Measurements from ENCODE around the gene UTS2.

UTS2 gene
- total RNA-seq = 0 to 17.3 (median 5.9) reads per million in 18 experiments

GRCh38 chr1:7852804-7853683, at the start of gene UTS2:
Gene UTS2 (minus strand): TSS chr1:7853065. CDS start chr1:7853003, 62 bp downstream.
- no peak for DNase-seq

- peak in 1 of 2 donors; percentile 10 for DNase-seq
Measured at GRCh38 chr1:7899741-7900140, 46.9 kb upstream of the UTS2 start.

- DNase-seq = no peak
Measured at GRCh38 chr1:7898962-7899361, 46.1 kb upstream of the UTS2 start.

- no peak for DNase-seq
Measured at GRCh38 chr1:7896994-7897393, 44.1 kb upstream of the UTS2 start.

- no peak for DNase-seq
Measured at GRCh38 chr1:7893529-7894180, 40.8 kb upstream of the UTS2 start.

- no peak for DNase-seq
Measured at GRCh38 chr1:7891804-7892203, 38.9 kb upstream of the UTS2 start.

- no peak for DNase-seq
Measured at GRCh38 chr1:7890853-7891252, 38.0 kb upstream of the UTS2 start.

GRCh38 chr1:7888248-7889081, 35.6 kb upstream of the UTS2 start:
- no peak for DNase-seq

- DNase-seq = peak; percentile 23 to 27
Measured at GRCh38 chr1:7886405-7886745, 33.5 kb upstream of the UTS2 start.

GRCh38 chr1:7885513-7886404, 32.9 kb upstream of the UTS2 start:
- no peak for DNase-seq

GRCh38 chr1:7884757-7885156, 31.9 kb upstream of the UTS2 start:
- DNase-seq = no peak

GRCh38 chr1:7879228-7879627, 26.4 kb upstream of the UTS2 start:
- no peak for DNase-seq

- no peak for DNase-seq
Measured at GRCh38 chr1:7878027-7878426, 25.2 kb upstream of the UTS2 start.

GRCh38 chr1:7873801-7874795, 21.2 kb upstream of the UTS2 start:
- no peak for DNase-seq

- DNase-seq = no peak
Measured at GRCh38 chr1:7871136-7871535, 18.3 kb upstream of the UTS2 start.

- no peak for DNase-seq
Measured at GRCh38 chr1:7869136-7869920, 16.5 kb upstream of the UTS2 start.

- no peak for DNase-seq
Measured at GRCh38 chr1:7868070-7868780, 15.4 kb upstream of the UTS2 start.

GRCh38 chr1:7865978-7866377, 13.1 kb upstream of the UTS2 start:
- no peak for DNase-seq

GRCh38 chr1:7863756-7864328, 11.0 kb upstream of the UTS2 start:
- DNase-seq = no peak

Measured in inflammatory macrophage (primary cell).